ENCODE results near the gene NRCAM.

NRCAM gene

DNA sequence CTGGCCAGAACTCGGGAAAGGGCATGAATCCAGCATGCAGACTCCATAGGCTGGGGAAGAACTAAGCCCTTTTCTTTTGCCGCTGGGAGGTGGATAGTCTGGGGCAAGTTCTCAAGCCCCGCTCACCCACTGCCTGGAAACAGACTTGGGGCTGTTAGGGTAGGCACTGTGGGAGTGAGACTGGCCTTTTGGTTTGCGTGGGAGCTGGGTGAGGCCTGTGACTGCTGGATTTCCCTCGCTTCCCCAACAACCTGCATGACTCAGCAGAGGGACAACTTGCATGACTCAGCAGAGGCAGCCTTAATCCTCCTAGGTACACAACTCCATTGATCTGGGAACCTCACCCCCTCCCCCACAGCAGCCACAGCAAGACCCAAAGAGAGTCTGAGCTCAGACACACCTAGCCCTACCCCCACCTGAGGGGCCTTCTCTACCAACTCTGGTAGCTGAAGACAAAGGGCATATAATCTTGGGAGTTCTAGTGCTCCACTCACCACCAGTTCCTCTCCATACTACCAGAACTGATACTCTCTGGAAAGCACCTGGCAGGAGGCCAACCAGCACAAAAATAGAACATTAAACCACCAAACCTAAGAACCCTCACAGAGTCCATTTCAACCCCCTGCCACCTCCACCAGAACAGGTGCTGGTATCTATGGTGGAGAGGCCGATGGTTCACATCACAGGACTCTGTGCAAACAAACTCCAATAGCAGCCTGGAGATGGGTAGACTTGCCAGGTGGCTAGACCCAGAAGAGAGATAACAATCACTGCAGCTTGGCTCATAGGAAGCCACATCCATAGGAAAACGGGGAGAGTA lies 244.6 kb downstream of the NRCAM start:
- Histone ChIP-seq H3K27me3 (ENCODE audit: insufficient read depth, poor library complexity, severe bottlenecking) (no peaks in the 10 kb centered on the region), H3K9me3 (ENCODE audit: severe bottlenecking) (no peaks in the 10 kb centered on the region), H3K36me3 (ENCODE audit: low read depth) (no peaks in the 10 kb centered on the region), H3K27ac (ENCODE audit: poor library complexity, severe bottlenecking) (no peak overlapping the region), H3K4me3 (ENCODE audit: severe bottlenecking) (no peak overlapping the region), H3K4me1 (ENCODE audit: insufficient read depth, poor library complexity, severe bottlenecking) (peaks cover 8% of the 10 kb centered on the region)
- DNase-seq (ENCODE audit: low spot score), result no peak
- peak; percentile 74 for ATAC-seq (ENCODE audit: low read depth)
- TF ChIP-seq, protein P1, sequence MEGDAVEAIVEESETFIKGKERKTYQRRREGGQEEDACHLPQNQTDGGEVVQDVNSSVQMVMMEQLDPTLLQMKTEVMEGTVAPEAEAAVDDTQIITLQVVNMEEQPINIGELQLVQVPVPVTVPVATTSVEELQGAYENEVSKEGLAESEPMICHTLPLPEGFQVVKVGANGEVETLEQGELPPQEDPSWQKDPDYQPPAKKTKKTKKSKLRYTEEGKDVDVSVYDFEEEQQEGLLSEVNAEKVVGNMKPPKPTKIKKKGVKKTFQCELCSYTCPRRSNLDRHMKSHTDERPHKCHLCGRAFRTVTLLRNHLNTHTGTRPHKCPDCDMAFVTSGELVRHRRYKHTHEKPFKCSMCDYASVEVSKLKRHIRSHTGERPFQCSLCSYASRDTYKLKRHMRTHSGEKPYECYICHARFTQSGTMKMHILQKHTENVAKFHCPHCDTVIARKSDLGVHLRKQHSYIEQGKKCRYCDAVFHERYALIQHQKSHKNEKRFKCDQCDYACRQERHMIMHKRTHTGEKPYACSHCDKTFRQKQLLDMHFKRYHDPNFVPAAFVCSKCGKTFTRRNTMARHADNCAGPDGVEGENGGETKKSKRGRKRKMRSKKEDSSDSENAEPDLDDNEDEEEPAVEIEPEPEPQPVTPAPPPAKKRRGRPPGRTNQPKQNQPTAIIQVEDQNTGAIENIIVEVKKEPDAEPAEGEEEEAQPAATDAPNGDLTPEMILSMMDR (IDR thresholded peaks at IDR 0.05; ENCODE audit: poor library complexity, severe bottlenecking), result no peak

DNA sequence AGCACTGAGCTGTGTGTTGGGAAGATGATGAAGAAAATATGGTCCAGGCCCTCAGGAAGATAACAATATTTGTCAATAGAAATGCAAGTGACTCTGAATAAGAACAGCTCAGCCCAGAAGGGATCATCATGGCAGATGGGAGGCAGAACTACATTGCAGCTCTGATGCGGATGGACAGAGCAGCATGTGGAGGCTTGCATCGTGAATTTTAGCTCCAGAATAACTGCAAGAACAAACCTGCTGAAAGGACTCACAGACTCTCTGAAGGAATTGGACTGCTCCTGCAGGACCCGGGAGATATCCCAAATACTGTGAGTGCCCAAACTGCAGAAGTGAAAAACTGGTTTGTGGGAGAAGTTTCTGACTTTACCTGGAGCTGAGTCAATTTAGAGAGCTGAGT lies 245.4 kb downstream of the NRCAM start:
- H3K4me3 ChIP-seq (ENCODE audit: severe bottlenecking), result no peak overlapping the region
- H3K9me3 ChIP-seq (ENCODE audit: severe bottlenecking), result no peaks in the 10 kb centered on the region
- peaks cover 8% of the 10 kb centered on the region for H3K4me1 ChIP-seq (ENCODE audit: insufficient read depth, poor library complexity, severe bottlenecking)
- TF ChIP-seq, protein P1 (IDR thresholded peaks at IDR 0.05; ENCODE audit: poor library complexity, severe bottlenecking), result no peak
- H3K27ac ChIP-seq (ENCODE audit: poor library complexity, severe bottlenecking), result no peak overlapping the region
- DNase-seq (ENCODE audit: low spot score) (no peak), ATAC-seq (ENCODE audit: low read depth) (no peak)
- H3K36me3 ChIP-seq (ENCODE audit: low read depth), result no peaks in the 10 kb centered on the region
- no peaks in the 10 kb centered on the region for H3K27me3 ChIP-seq (ENCODE audit: insufficient read depth, poor library complexity, severe bottlenecking)

DNA sequence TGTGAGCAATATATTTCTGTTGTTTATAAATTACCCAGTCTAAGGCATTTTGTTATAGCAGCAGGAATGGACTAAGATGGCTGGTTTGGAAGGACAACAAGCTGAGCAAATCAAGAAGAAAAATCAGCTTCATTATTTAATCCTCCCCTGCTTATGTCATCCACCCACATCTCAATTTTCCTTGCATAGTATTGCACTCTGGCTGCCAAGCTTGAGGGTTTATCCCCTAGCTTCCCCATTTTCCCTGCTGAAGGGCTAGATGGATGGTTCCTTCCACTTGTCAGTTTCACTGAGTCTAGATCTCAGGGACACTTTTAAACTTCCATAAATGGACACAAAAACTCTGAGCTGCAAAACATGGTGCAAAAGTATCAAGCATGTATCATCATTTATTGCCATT lies 250.9 kb downstream of the NRCAM start:
- H3K9me3 ChIP-seq (ENCODE audit: severe bottlenecking), result no peaks in the 10 kb centered on the region
- DNase-seq (ENCODE audit: low spot score) (no peak), ATAC-seq (ENCODE audit: low read depth) (no peak)
- no peak overlapping the region for H3K27ac ChIP-seq (ENCODE audit: poor library complexity, severe bottlenecking)
- TF ChIP-seq, protein P1 (IDR thresholded peaks at IDR 0.05; ENCODE audit: poor library complexity, severe bottlenecking), result no peak
- no peaks in the 10 kb centered on the region for H3K4me1 ChIP-seq (ENCODE audit: insufficient read depth, poor library complexity, severe bottlenecking)
- H3K27me3 ChIP-seq (ENCODE audit: insufficient read depth, poor library complexity, severe bottlenecking), result no peaks in the 10 kb centered on the region
- H3K4me3 ChIP-seq (ENCODE audit: severe bottlenecking), result no peak overlapping the region
- H3K36me3 ChIP-seq (ENCODE audit: low read depth), result no peaks in the 10 kb centered on the region

DNA sequence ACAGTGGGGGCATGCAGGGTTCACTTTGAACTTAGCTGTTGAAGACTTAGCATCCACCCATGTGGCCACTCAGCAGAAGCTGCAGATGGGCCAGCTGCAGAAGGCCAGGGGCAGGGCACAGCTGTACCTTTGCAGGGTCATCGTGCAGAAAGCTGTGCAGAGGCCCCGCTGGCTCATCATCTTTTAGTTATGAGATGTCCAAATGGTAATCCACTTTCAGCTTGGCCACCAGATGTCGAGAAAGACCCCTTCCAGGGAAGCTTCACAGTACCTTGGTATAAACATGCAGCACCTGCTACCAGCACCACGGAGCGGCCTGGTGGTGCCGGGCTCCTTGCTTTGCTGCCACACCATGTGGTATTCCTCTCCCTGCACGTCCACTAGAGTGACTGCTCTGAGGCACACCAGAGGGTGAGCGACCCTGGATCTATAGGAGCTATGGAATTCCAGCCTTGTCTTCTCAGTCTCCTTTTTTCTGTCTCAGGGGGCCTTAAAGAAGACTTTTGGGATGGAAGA lies 251.9 kb downstream of the NRCAM start:
- Histone ChIP-seq H3K36me3 (ENCODE audit: low read depth) (no peaks in the 10 kb centered on the region), H3K4me1 (ENCODE audit: insufficient read depth, poor library complexity, severe bottlenecking) (no peaks in the 10 kb centered on the region), H3K9me3 (ENCODE audit: severe bottlenecking) (no peaks in the 10 kb centered on the region), H3K4me3 (ENCODE audit: severe bottlenecking) (no peak overlapping the region), H3K27ac (ENCODE audit: poor library complexity, severe bottlenecking) (no peak overlapping the region), H3K27me3 (ENCODE audit: insufficient read depth, poor library complexity, severe bottlenecking) (no peaks in the 10 kb centered on the region)
- no peak for ATAC-seq (ENCODE audit: low read depth)
- TF ChIP-seq, protein P1 (IDR thresholded peaks at IDR 0.05; ENCODE audit: poor library complexity, severe bottlenecking), result no peak
- no peak for DNase-seq (ENCODE audit: low spot score)

DNA sequence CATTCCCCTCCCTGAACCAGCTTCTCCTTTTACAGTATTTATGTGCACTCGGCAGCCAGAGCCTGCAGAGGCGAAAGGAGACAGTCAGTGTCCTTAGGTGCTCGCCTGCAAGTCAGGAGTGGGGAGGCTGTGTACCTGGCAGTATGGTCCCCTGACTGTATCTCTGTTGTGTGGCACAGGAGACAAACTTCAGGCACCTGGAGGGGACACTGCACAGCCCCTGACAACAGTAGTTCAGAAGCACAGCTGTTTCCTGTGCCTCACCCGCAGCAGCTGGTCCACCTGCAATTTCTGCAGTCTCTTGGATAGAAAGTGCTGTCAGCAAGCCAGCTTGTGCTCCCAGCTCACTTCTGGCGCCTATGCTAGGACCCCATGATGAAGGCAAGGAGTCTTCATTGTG lies 252.7 kb downstream of the NRCAM start:
- Histone ChIP-seq H3K27me3 (ENCODE audit: insufficient read depth, poor library complexity, severe bottlenecking) (no peaks in the 10 kb centered on the region), H3K4me1 (ENCODE audit: insufficient read depth, poor library complexity, severe bottlenecking) (no peaks in the 10 kb centered on the region), H3K36me3 (ENCODE audit: low read depth) (no peaks in the 10 kb centered on the region), H3K27ac (ENCODE audit: poor library complexity, severe bottlenecking) (no peak overlapping the region), H3K4me3 (ENCODE audit: severe bottlenecking) (no peak overlapping the region), H3K9me3 (ENCODE audit: severe bottlenecking) (no peaks in the 10 kb centered on the region)
- TF ChIP-seq, protein P1 (IDR thresholded peaks at IDR 0.05; ENCODE audit: poor library complexity, severe bottlenecking), result no peak
- ATAC-seq (ENCODE audit: low read depth), result no peak
- no peak for DNase-seq (ENCODE audit: low spot score)

Data from RWPE2 (cell line).